A549 (cell line): ENCODE results near the gene GSPT2. TPM values are rescaled to one million over a fixed set of nuclear protein-coding genes. Genes with fewer than 3 reads are reported as not detected.
A peak's percentile ranks its signal among the peaks of the same experiment; 100 is the strongest.

Source experiments
- ATAC-seq, 2 experiments: fragments of 200-7000 bp in 1 of 2; fragments of >200 bp in 1 of 2; cut with Nextera tagmentation in 1 of 2; cut with Tn5 transposase in 1 of 2; 3 replicates each; pipeline versions ENCODE4 v1.8.0 to v1.9.1; 2018 to 2020; ENCODE audit warnings: mild to moderate bottlenecking in 1 of 2, moderate library complexity in 1 of 2
- CTCF ChIA-PET: fragments of 300-600 bp; sonication (Branson Sonifier 250); formaldehyde crosslinking; extraction: SDS; loops from one replicate; lab custom pipeline; 2021; ENCODE audit warnings: antibody characterized with exemption, inconsistent platforms; lab: Yijun Ruan, JAX
- POLR2A ChIA-PET: fragments of 350-600 bp; formaldehyde crosslinking; extraction: SDS; loops from one replicate; lab custom pipeline; 2021; ENCODE audit warnings: antibody characterized with exemption, inconsistent platforms; lab: Yijun Ruan, JAX
- DNase-seq, 2 experiments: peaks; one replicate each; pipeline versions ENCODE4 v3.0.0 to v3.0.0-alpha.2; 2011 to 2016; ENCODE audit warnings: low read depth in 1 of 2, low spot score in 1 of 2
- FAIRE-seq: peaks from 2 replicates; lab custom pipeline; 2011; peaks lifted over from hg19 to GRCh38; lab: Jason Lieb, UNC
- H3K27ac ChIP-seq, 2 experiments: fragments of >200 bp; sonication (Bioruptor Twin); formaldehyde crosslinking; 3 replicates each; pipeline ENCODE4 v1.5.1; 2016 to 2017
- H3K4me1 ChIP-seq: fragments of >200 bp; sonication (Bioruptor Twin); formaldehyde crosslinking; 3 replicates; pipeline ENCODE4 v1.6.1; 2016
- H3K4me2 ChIP-seq: fragments of >200 bp; sonication (Bioruptor Twin); formaldehyde crosslinking; 3 replicates; pipeline ENCODE4 v1.6.1; 2016
- H3K4me3 ChIP-seq: fragments of >200 bp; sonication (Bioruptor Twin); formaldehyde crosslinking; 3 replicates; pipeline ENCODE4 v1.5.1; 2016
- H3K9me3 ChIP-seq: fragments of >200 bp; sonication (Bioruptor Twin); formaldehyde crosslinking; 3 replicates; pipeline ENCODE4 v1.6.1; 2016
- BCL3 ChIP-seq: fragments of >200 bp; sonication (Bioruptor Twin); formaldehyde crosslinking; IDR thresholded peaks from 3 replicates; pipeline ENCODE4 v1.6.1; 2016
- BHLHE40 ChIP-seq: IDR thresholded peaks from 2 replicates; pipeline ENCODE4 v1.6.1; 2012; ENCODE audit warnings: low read depth, low read length, inconsistent platforms
- CBX2 ChIP-seq: fragments of 200-600 bp; sonication (generic); IDR thresholded peaks from 2 replicates; pipeline ENCODE4 v1.6.1; 2016; ENCODE audit warnings: low read depth, mild to moderate bottlenecking, borderline replicate concordance
- ESRRA ChIP-seq: fragments of 150-350 bp; IDR thresholded peaks from 2 replicates; pipeline ENCODE4 v1.6.1; 2014; ENCODE audit warnings: mild to moderate bottlenecking, low read length, borderline replicate concordance
- FOSB ChIP-seq: fragments of 250-450 bp; sonication (Bioruptor Pico); IDR thresholded peaks from 2 replicates; pipeline ENCODE4 v1.5.0; 2020; ENCODE audit warnings: mild to moderate bottlenecking, moderate library complexity
- HDAC2 ChIP-seq: fragments of 200-600 bp; sonication (generic); IDR thresholded peaks from 2 replicates; pipeline ENCODE4 v1.6.1; 2016
- HEYL ChIP-seq: fragments of 250-450 bp; sonication (Bioruptor Pico); IDR thresholded peaks from 2 replicates; pipeline ENCODE4 v1.8.0; 2021; ENCODE audit warnings: mild to moderate bottlenecking, moderate library complexity
- HOXA7 ChIP-seq: fragments of 250-450 bp; sonication (Bioruptor Pico); IDR thresholded peaks from 2 replicates; pipeline ENCODE4 v1.5.0; 2020; ENCODE audit warnings: mild to moderate bottlenecking, moderate library complexity
- HOXB5 ChIP-seq: fragments of 250-450 bp; sonication (Bioruptor Pico); IDR thresholded peaks from 2 replicates; pipeline ENCODE4 v1.5.0; 2020; ENCODE audit warnings: mild to moderate bottlenecking, moderate library complexity
- JUN ChIP-seq, 2 experiments: fragments of >200 bp; sonication (Bioruptor Twin); formaldehyde crosslinking; IDR thresholded peaks; 2 replicates in 1 of 2; 3 replicates in 1 of 2; pipeline ENCODE4 v1.6.1; 2016 to 2017
- MAX ChIP-seq: IDR thresholded peaks from 2 replicates; pipeline ENCODE4 v1.6.1; 2012
- MAZ ChIP-seq: fragments of 150-350 bp; IDR thresholded peaks from 2 replicates; pipeline ENCODE4 v1.6.1; 2014; ENCODE audit warnings: antibody characterized with exemption, low read depth, low read length, borderline replicate concordance
- MYC ChIP-seq: IDR thresholded peaks from 2 replicates; pipeline ENCODE4 v1.6.1; 2012; ENCODE audit warnings: mild to moderate bottlenecking, inconsistent platforms, low read length, improper control_type of control experiment, borderline replicate concordance
- PBX3 ChIP-seq: IDR thresholded peaks from 2 replicates; pipeline ENCODE4 v1.6.1; 2012
- POLR2A ChIP-seq: IDR thresholded peaks from 2 replicates; pipeline ENCODE4 v1.6.1; 2012; ENCODE audit warnings: mild to moderate bottlenecking, low read length
- POLR2AphosphoS2 ChIP-seq: conservative IDR thresholded peaks from 2 replicates; pipeline ENCODE4 v1.6.1; 2012; ENCODE audit warnings: low read length, improper control_type of control experiment, inconsistent platforms
- RAD21 ChIP-seq, 2 experiments: fragments of >200 bp in 1 of 2; sonication (Bioruptor Twin) in 1 of 2; formaldehyde crosslinking in 1 of 2; IDR thresholded peaks in 1 of 2; conservative IDR thresholded peaks in 1 of 2; 2 replicates in 1 of 2; 3 replicates in 1 of 2; pipeline ENCODE4 v1.6.1; 2012 to 2018; ENCODE audit warnings: inconsistent platforms in 1 of 2
- RARB ChIP-seq: fragments of 250-450 bp; sonication (Bioruptor Pico); IDR thresholded peaks from 2 replicates; pipeline ENCODE4 v1.8.0; 2021; ENCODE audit warnings: mild to moderate bottlenecking, moderate library complexity
- RNF2 ChIP-seq: fragments of 200-600 bp; sonication (generic); IDR thresholded peaks from 2 replicates; pipeline ENCODE4 v1.6.1; 2016; ENCODE audit warnings: low read depth, mild to moderate bottlenecking, antibody characterized with exemption, moderate library complexity, borderline replicate concordance
- ZC3H11A ChIP-seq: fragments of 450-650 bp; IDR thresholded peaks from 2 replicates; pipeline ENCODE4 v1.6.1; 2014; ENCODE audit warnings: antibody characterized with exemption, mild to moderate bottlenecking
- ZFP36 ChIP-seq: fragments of 450-650 bp; IDR thresholded peaks from 2 replicates; pipeline ENCODE4 v1.6.1; 2014; ENCODE audit warnings: borderline replicate concordance; ENCODE audit not compliant: partially characterized antibody
- ZNF302 ChIP-seq: fragments of 250-450 bp; sonication (Bioruptor Pico); IDR thresholded peaks from 2 replicates; pipeline ENCODE4 v1.9.0; 2021; ENCODE audit warnings: inconsistent platforms, mild to moderate bottlenecking, moderate library complexity
- WGBS: methylation state at CpG from one replicate; pipeline ENCODE4 v1.1.6; 2017; ENCODE audit errors: missing lambda C conversion rate; 5-methylcytosine and 5-hydroxymethylcytosine counted together
- polyA minus RNA-seq: library from RNA; depleted of rRNA, polyadenylated mRNA; stranded (reverse); fragments of >200 nt; gene quantifications from 2 replicates; pipeline ENCODE4 v1.2.3, GENCODE V29; 2011; rRNA and poly(A)+ RNA removed
- polyA plus RNA-seq, 4 experiments: library from polyadenylated mRNA; depleted of rRNA in 3 of 4; stranded (reverse); fragments of >200 nt; fragmentation: RNase III in 1 of 4; extraction: RNeasy Plus Mini Kit Qiagen cat#74134 plus additional on column Dnase treatment in 1 of 4; gene quantifications; 2 replicates in 3 of 4; 3 replicates in 1 of 4; pipeline ENCODE4 v1.2.3, GENCODE V29; 2011 to 2017
- TF ChIP-seq, protein P1 (sequence below): fragments of 250-450 bp; sonication (Bioruptor Pico); IDR thresholded peaks from 2 replicates; pipeline ENCODE4 v1.5.0; 2021; ENCODE audit warnings: mild to moderate bottlenecking, moderate library complexity, borderline replicate concordance
- TF ChIP-seq, protein P2 (sequence below): fragments of >200 bp; sonication (Bioruptor Twin); formaldehyde crosslinking; IDR thresholded peaks from 2 replicates; pipeline ENCODE4 v1.6.1; 2016

Gene GSPT2
- 8.4 and 8.8 TPM in 2 replicates for polyA plus RNA-seq (2011; rRNA removed)
- polyA plus RNA-seq (2012; cell fraction: cytosol; rRNA removed), result 1.7 and 2.1 TPM in 2 replicates
- polyA plus RNA-seq (2012; cell fraction: nucleus; rRNA removed), result 2.7 and 3.1 TPM in 2 replicates
- polyA plus RNA-seq (2017; fragmentation: RNase III; extraction: RNeasy Plus Mini Kit Qiagen cat#74134 plus additional on column Dnase treatment), result 7.7 to 9.0 TPM (median 8.4 TPM) in 3 replicates
- polyA minus RNA-seq, result 1.4 and 1.6 TPM in 2 replicates

DNA sequence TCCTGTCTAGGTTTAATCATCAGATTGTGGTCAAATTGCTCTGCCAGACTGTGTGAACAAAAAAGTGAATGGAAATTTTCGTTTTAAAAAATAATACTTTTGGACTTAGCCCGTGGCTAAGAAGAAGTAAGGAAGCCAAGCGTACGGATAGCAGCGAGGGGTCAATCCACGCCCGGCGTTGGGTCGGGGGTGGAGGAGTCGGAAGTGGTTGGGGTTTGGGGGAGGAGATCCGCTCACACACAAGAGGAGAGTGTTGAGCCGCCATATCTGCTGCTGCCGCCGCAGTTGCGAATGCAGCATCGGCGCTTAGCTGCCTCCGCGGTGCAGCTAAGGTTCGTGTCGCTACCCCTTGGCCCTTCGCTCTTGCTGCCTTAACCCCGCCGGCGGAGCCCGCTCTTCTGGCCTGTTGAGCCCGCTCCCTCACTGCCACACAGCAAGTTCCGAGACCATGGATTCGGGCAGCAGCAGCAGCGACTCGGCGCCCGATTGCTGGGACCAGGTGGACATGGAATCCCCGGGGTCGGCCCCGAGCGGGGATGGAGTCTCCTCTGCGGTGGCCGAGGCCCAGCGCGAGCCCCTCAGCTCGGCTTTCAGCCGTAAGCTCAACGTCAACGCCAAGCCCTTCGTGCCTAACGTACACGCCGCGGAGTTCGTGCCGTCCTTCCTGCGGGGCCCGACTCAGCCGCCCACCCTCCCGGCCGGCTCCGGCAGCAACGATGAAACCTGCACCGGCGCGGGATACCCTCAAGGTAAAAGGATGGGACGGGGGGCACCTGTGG lies at the start of gene GSPT2:
TSS of gene GSPT2 (plus strand) at position 264 of the 779 bp plus-strand sequence. CDS start at position 449, 185 bp downstream.
- Histone ChIP-seq H3K4me2 (peak within 1 kb of the TSS; percentile 71), H3K4me3 (peak within 1 kb of the TSS; percentile 65), H3K9me3 (peaks cover 13% of the 10 kb centered on the region), H3K27ac (peak within 1 kb of the TSS; percentile 81 to 91), H3K4me1 (peaks cover 4% of the 10 kb centered on the region; the same call in 1 of the 3 replicates)
- POLR2A ChIA-PET, result interaction anchor here (1.0 to 1.3 kb wide), 2 partner anchors 60 to 150 kb away, joined by 5 to 6 read pairs; partner anchors contain the start of gene MAGED1
- TF ChIP-seq BCL3 (0 out of 3 replicates have a peak, but pooled peaks have one; percentile 22), ZNF302 (CRISPR knock-in tag) (no peak), ZC3H11A (no peak), MAX (peak; percentile 74; the same call in 1 of the 2 replicates), RNF2 (no peak), POLR2A (peak; percentile 89), JUN (IDR thresholded peaks at IDR 0.05) (peak in 1 of 2 experiments; percentile 41; a peak in 1 of 5 replicates)
- TF ChIP-seq, protein P1, sequence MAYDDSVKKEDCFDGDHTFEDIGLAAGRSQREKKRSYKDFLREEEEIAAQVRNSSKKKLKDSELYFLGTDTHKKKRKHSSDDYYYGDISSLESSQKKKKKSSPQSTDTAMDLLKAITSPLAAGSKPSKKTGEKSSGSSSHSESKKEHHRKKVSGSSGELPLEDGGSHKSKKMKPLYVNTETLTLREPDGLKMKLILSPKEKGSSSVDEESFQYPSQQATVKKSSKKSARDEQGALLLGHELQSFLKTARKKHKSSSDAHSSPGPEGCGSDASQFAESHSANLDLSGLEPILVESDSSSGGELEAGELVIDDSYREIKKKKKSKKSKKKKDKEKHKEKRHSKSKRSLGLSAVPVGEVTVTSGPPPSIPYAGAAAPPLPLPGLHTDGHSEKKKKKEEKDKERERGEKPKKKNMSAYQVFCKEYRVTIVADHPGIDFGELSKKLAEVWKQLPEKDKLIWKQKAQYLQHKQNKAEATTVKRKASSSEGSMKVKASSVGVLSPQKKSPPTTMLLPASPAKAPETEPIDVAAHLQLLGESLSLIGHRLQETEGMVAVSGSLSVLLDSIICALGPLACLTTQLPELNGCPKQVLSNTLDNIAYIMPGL (CRISPR knock-in tag), result no peak
- peak; percentile 30 to 83 for DNase-seq
- CTCF ChIA-PET, result no interaction called here
- peak; percentile 99 for ATAC-seq
- 3% methylated on average over 16 of the region's 63 CpGs for WGBS
- peak; percentile 61 for FAIRE-seq

DNA sequence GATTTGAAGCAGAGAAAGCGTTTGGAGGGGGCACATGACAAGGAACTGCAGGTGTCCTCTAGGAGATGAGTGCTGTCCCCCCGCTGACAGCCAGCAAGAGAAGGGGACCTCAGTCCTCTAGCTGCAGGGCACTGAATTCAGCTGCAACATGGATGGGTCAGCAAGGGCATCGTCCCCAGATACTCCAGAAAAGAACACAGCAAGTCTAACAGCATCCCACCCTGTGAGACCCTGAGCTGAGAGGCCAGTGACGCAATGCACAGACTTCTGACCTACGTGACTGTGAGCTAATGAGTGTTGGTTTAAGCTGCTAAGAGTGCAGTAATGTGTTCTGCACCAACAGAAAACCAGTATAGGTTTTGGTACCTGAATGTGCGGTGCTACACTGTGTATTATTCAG lies 49.0 kb upstream of the GSPT2 start:
- DNase-seq, result no peak
- H3K4me2 ChIP-seq, result no peak overlapping the region

More for the DNA sequence above, 49.0 kb upstream of the GSPT2 start:
- H3K4me1 ChIP-seq, result no peaks in the 10 kb centered on the region
- 15% methylated on average over 6 of the region's 6 CpGs for WGBS
- FAIRE-seq (no peak), ATAC-seq (no peak)
- H3K9me3 ChIP-seq, result no peaks in the 10 kb centered on the region
- TF ChIP-seq BCL3 (no peak), ZFP36 (no peak), ZC3H11A (no peak), RARB (CRISPR knock-in tag) (no peak), HEYL (no peak), POLR2A (no peak), HOXB5 (no peak), MAZ (no peak), BHLHE40 (no peak), POLR2AphosphoS2 (no peak), CBX2 (no peak), MYC (no peak), FOSB (CRISPR knock-in tag) (no peak), PBX3 (no peak), RNF2 (no peak), RAD21 (conservative IDR thresholded peaks at IDR 0.05 in 1 of 2, IDR thresholded peaks at IDR 0.05 in 1 of 2) (no peak), ESRRA (no peak), HDAC2 (no peak), HOXA7 (CRISPR knock-in tag) (no peak)
- TF ChIP-seq, protein P2, sequence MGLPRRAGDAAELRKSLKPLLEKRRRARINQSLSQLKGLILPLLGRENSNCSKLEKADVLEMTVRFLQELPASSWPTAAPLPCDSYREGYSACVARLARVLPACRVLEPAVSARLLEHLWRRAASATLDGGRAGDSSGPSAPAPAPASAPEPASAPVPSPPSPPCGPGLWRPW, result no peak
- ChIA-PET CTCF (no interaction called here), POLR2A (no interaction called here)
- H3K4me3 ChIP-seq, result no peak overlapping the region
- H3K27ac ChIP-seq, result no peak overlapping the region
